CD14-positive monocyte (primary cell): ENCODE results near the gene USE1. TPM values are rescaled to one million over a fixed set of nuclear protein-coding genes. Genes with fewer than 3 reads are reported as not detected.
A peak's percentile ranks its signal among the peaks of the same experiment; 100 is the strongest.

Experiments used
- DNase-seq, 3 donors: peaks; one replicate each; pipeline ENCODE4 v3.0.0-alpha.2; 2011 to 2022
- H2AFZ ChIP-seq: 2 replicates; pipeline ENCODE4 v1.6.0; 2012; ENCODE audit warnings: mild to moderate bottlenecking, low read depth, low read length, inconsistent platforms; ENCODE audit not compliant: insufficient read depth, poor library complexity, severe bottlenecking
- H3K27ac ChIP-seq, 2 donors: 1 replicate in 1 of 2; 2 replicates in 1 of 2; pipeline ENCODE4 v1.5.1; 2012 to 2013; ENCODE audit warnings: low read length in 2 of 2, control low read depth in 1 of 2, inconsistent platforms in 1 of 2, low read depth in 1 of 2, mild to moderate bottlenecking in 1 of 2
- H3K27me3 ChIP-seq, 2 donors: one replicate each; pipeline versions ENCODE4 v1.6.0 to v1.6.1; 2011 to 2013; ENCODE audit warnings: low read length in 2 of 2; ENCODE audit not compliant: control insufficient read depth in 2 of 2, insufficient read depth in 2 of 2
- H3K36me3 ChIP-seq, 2 donors: replicated peaks in 1 of 2; 1 replicate in 1 of 2; 2 replicates in 1 of 2; pipeline versions ENCODE4 v1.5.1 to v1.6.1; 2012 to 2013; ENCODE audit warnings: low read length in 2 of 2, control low read depth in 1 of 2, inconsistent platforms in 1 of 2, mild to moderate bottlenecking in 1 of 2; ENCODE audit not compliant: insufficient read depth in 2 of 2, control insufficient read depth in 1 of 2
- H3K4me1 ChIP-seq, 2 donors: 1 replicate in 1 of 2; 2 replicates in 1 of 2; pipeline versions ENCODE4 v1.5.1 to v1.6.1; 2012 to 2013; ENCODE audit warnings: low read length in 2 of 2, control low read depth in 1 of 2, inconsistent platforms in 1 of 2, mild to moderate bottlenecking in 1 of 2, moderate library complexity in 1 of 2; ENCODE audit not compliant: insufficient read depth in 2 of 2, control insufficient read depth in 1 of 2
- H3K4me2 ChIP-seq: replicated peaks from 2 replicates; pipeline ENCODE3; 2012; ENCODE audit warnings: low read length, moderate library complexity, mild to moderate bottlenecking; ENCODE audit not compliant: poor library complexity, severe bottlenecking; ENCODE audit errors: extremely low read depth
- H3K4me3 ChIP-seq, 3 experiments: fragments of 200-600 bp in 1 of 3; sonication (generic) in 1 of 3; replicated peaks in 1 of 3; 1 replicate in 2 of 3; 2 replicates in 1 of 3; pipeline ENCODE4 v1.5.1; 2011 to 2013; ENCODE audit warnings: low read length in 3 of 3, mild to moderate bottlenecking in 3 of 3, control low read depth in 2 of 3, low read depth in 2 of 3, inconsistent platforms in 1 of 3, moderate library complexity in 1 of 3
- H3K79me2 ChIP-seq: 2 replicates; pipeline ENCODE4 v1.6.0; 2012; ENCODE audit warnings: mild to moderate bottlenecking, control low read depth, inconsistent platforms, low read length, moderate library complexity; ENCODE audit not compliant: insufficient read depth
- H3K9ac ChIP-seq: 2 replicates; pipeline ENCODE4 v1.6.0; 2017; ENCODE audit warnings: low read length, mild to moderate bottlenecking; ENCODE audit not compliant: insufficient read depth, poor library complexity, severe bottlenecking
- H3K9me3 ChIP-seq, 2 donors: replicated peaks in 1 of 2; 1 replicate in 1 of 2; 2 replicates in 1 of 2; pipeline versions ENCODE4 v1.5.1 to v1.6.1; 2012 to 2013; ENCODE audit warnings: low read length in 2 of 2, control low read depth in 1 of 2; ENCODE audit not compliant: control insufficient read depth in 1 of 2, insufficient read depth in 1 of 2
- H4K20me1 ChIP-seq: 2 replicates; pipeline ENCODE4 v1.6.0; 2012; ENCODE audit warnings: mild to moderate bottlenecking, low read length, control low read depth, moderate library complexity; ENCODE audit not compliant: insufficient read depth
- H3K27ac Mint-ChIP-seq, 7 donors: one replicate each; pipeline ENCODE4 v1.8.0; 2020; ENCODE audit warnings: mild to moderate bottlenecking in 7 of 7, mixed read lengths in 7 of 7, moderate library complexity in 6 of 7, inconsistent platforms in 2 of 7
- H3K27me3 Mint-ChIP-seq, 3 donors: one replicate each; pipeline ENCODE4 v1.8.0; 2021 to 2022; ENCODE audit warnings: low read depth in 3 of 3, mild to moderate bottlenecking in 3 of 3, mixed read lengths in 3 of 3, moderate library complexity in 3 of 3, inconsistent platforms in 1 of 3
- H3K36me3 Mint-ChIP-seq, 2 donors: one replicate each; pipeline ENCODE4 v1.8.0; 2020; ENCODE audit warnings: mixed read lengths in 2 of 2, inconsistent platforms in 1 of 2, mild to moderate bottlenecking in 1 of 2
- H3K4me1 Mint-ChIP-seq: one replicate; pipeline ENCODE4 v1.8.0; 2020; ENCODE audit warnings: mild to moderate bottlenecking, mixed read lengths
- H3K4me3 Mint-ChIP-seq, 2 donors: one replicate each; pipeline ENCODE4 v1.8.0; 2020; ENCODE audit warnings: mild to moderate bottlenecking in 2 of 2, mixed read lengths in 2 of 2, moderate library complexity in 1 of 2
- H3K9me3 Mint-ChIP-seq, 7 donors: one replicate each; pipeline ENCODE4 v1.8.0; 2020 to 2022; ENCODE audit warnings: mixed read lengths in 7 of 7, mild to moderate bottlenecking in 6 of 7, moderate library complexity in 6 of 7, inconsistent platforms in 2 of 7
- WGBS: methylation state at CpG from one replicate; pipeline ENCODE4 v1.1.5; 2013; ENCODE audit warnings: missing lambda C conversion rate; ENCODE audit not compliant: insufficient coverage; 5-methylcytosine and 5-hydroxymethylcytosine counted together
- intact Hi-C, 2 donors: fragments of 100-400 bp; cut with micrococcal nuclease; formaldehyde crosslinking; loops; one replicate each; pipeline versions ENCODE4 v1.15.0 to v1.15.1; 2023
- polyA plus RNA-seq, 3 donors: library from polyadenylated mRNA; depleted of rRNA in 1 of 3; unstranded in 2 of 3; stranded (reverse) in 1 of 3; fragments of 300-500 nt in 2 of 3; fragments of >200 nt in 1 of 3; fragmentation: Illumina TruSeq in 2 of 3; gene quantifications; 1 replicate in 2 of 3; 2 replicates in 1 of 3; pipeline ENCODE4 v1.2.3, GENCODE V29; 2012 to 2021
- TF ChIP-seq, protein P1 (sequence below): fragments of 200-600 bp; IDR thresholded peaks from one replicate; pipeline ENCODE4 v1.8.0; 2022; ENCODE audit warnings: antibody characterized with exemption, mild to moderate bottlenecking

The USE1 gene
- polyA plus RNA-seq, 3 donors = 26.5 to 39.8 (median 29.7) TPM

DNA sequence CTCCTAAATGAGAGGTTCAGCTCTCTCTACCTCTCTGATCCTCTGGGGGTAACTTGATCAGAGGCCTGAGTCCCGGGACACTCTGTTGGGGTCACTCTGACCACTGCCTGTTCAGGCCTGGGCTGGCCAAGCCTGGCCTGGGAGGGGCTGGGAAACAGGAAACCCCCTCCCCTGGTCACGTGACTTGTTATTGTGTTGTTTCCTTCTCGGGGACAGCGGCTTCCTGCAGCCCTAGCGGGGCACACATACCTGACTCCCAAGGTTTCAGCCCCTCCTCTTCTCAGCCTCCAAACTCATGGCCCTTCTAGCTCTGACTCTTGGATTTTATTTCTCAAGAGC is 49.5 kb downstream of the USE1 start, which contains the start of gene USHBP1:
Gene USHBP1, minus strand, starts transcription at position 105 of the 339 bp plus-strand sequence. CDS start 446 bp downstream, outside the sequence.
- peaks cover 0 to 11% of the 10 kb centered on the region in 2 donors for H3K36me3 Mint-ChIP-seq
- intact Hi-C loops = loop anchor here in 1 of 2 donors (10.0 kb wide), 1 partner anchor 590 kb away; the partner anchor contains the start of gene RPL18A
- H3K27me3 Mint-ChIP-seq = peaks cover 0 to 5% (median 2%) of the 10 kb centered on the region in 3 donors
- Histone ChIP-seq H3K27me3 (no peaks in the 10 kb centered on the region), H3K79me2 (peaks cover 17% of the 10 kb centered on the region), H3K9ac (no peak within 1 kb of the TSS), H3K4me3 (no peak within 1 kb of the TSS), H3K36me3 (peaks cover 0 to 4% of the 10 kb centered on the region in 2 donors), H4K20me1 (no peaks in the 10 kb centered on the region), H3K9me3 (no peaks in the 10 kb centered on the region), H3K4me1 (peaks cover 16 to 17% of the 10 kb centered on the region in 2 donors), H2AFZ (peak within 1 kb of the TSS; percentile 29), H3K4me2 (no peak within 1 kb of the TSS), H3K27ac (no peak within 1 kb of the TSS)
- WGBS = no CpG with 5 or more reads among the region's 5 CpGs
- H3K4me3 Mint-ChIP-seq = no peak within 1 kb of the TSS
- H3K27ac Mint-ChIP-seq = peak within 1 kb of the TSS in 3 of 7 donors; percentile 25 to 62 (median 46)
- peaks cover 26% of the 10 kb centered on the region for H3K4me1 Mint-ChIP-seq
- peaks cover 0 to 3% (median 0%) of the 10 kb centered on the region in 7 donors for H3K9me3 Mint-ChIP-seq
- DNase-seq = no peak
- TF ChIP-seq, protein P1, sequence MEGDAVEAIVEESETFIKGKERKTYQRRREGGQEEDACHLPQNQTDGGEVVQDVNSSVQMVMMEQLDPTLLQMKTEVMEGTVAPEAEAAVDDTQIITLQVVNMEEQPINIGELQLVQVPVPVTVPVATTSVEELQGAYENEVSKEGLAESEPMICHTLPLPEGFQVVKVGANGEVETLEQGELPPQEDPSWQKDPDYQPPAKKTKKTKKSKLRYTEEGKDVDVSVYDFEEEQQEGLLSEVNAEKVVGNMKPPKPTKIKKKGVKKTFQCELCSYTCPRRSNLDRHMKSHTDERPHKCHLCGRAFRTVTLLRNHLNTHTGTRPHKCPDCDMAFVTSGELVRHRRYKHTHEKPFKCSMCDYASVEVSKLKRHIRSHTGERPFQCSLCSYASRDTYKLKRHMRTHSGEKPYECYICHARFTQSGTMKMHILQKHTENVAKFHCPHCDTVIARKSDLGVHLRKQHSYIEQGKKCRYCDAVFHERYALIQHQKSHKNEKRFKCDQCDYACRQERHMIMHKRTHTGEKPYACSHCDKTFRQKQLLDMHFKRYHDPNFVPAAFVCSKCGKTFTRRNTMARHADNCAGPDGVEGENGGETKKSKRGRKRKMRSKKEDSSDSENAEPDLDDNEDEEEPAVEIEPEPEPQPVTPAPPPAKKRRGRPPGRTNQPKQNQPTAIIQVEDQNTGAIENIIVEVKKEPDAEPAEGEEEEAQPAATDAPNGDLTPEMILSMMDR = no peak

DNA sequence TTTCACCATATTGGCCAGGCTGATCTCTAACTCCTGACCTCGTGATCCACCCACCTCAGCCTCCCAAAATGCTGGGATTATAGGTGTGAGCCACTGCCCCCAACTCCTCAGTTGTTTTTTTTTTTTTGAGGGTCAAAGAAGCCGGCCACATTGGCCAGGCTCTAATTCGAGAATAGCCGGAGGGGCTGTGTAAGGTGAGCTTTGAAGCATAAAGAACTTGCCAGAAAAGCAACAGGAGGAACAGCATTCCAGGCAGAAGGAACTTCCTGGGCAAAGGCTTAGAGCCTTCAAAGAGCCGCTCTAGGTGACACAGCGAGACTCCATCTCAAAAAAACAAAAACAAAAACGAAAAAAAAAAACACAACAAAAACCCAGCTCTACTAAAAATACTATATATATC is 50.9 kb downstream of the USE1 start:
- Mint-ChIP-seq H3K4me3 (no peak overlapping the region), H3K4me1 (peaks cover 22% of the 10 kb centered on the region), H3K9me3 (peaks cover 0 to 3% (median 0%) of the 10 kb centered on the region in 7 donors), H3K27me3 (peaks cover 0 to 5% (median 2%) of the 10 kb centered on the region in 3 donors), H3K27ac (peak overlapping the region in 2 of 7 donors; percentile 8 to 49), H3K36me3 (peaks cover 2 to 25% of the 10 kb centered on the region in 2 donors)
- Histone ChIP-seq H3K36me3 (peaks cover 9 to 10% of the 10 kb centered on the region in 2 donors), H3K9me3 (no peaks in the 10 kb centered on the region), H3K9ac (no peak overlapping the region), H3K4me2 (peak overlapping the region; percentile 93), H3K27me3 (no peaks in the 10 kb centered on the region), H3K79me2 (peaks cover 17% of the 10 kb centered on the region), H3K4me3 (no peak overlapping the region), H3K27ac (no peak overlapping the region), H4K20me1 (no peaks in the 10 kb centered on the region), H3K4me1 (peaks cover 16 to 17% of the 10 kb centered on the region in 2 donors), H2AFZ (no peak overlapping the region)
- intact Hi-C loops = loop anchor here in 1 of 2 donors (2.0 to 10.0 kb wide), 2 partner anchors 39 to 589 kb away; partner anchors contain the start of genes MRPL34 and RPL18A
- TF ChIP-seq, protein P1 = no peak
- no peak for DNase-seq
- 100% methylated on average over 1 of the region's 7 CpGs for WGBS
